ENCODE measurements around the gene HOXD8.

HOXD8 gene

DNA sequence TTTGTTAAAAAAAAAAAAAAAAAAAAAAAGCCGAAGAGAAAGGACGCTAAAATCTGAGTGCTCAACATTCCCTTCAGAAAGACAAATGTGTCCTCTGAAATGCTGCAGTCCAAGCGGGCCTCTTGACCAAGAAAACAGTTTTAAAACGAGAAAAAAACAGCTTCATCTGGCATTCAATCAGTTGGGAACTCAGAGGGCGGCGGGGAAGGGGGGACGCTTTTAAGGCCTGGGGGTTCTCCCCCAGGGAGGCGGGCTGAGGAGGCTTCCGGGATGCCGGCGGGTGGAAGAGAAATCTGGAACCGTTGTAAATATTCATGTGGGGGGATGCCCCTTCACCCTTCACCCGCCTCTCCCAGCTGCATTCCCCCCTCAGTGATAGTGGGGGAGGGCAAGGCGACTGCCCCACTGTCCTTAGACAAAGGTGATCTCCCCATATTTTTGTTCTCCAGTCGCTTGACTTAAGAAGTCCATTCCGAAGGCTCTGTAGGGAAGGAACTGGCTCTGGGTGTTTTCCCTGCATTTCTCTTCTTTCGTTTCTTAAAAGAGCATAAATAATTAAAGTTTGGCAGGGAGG, 25.7 kb upstream of the HOXD8 start:
- DNase-seq: no peak

- no peak for DNase-seq
Measured at GRCh38 chr2:176104316-176105077, 25.0 kb upstream of the HOXD8 start.

GRCh38 chr2:176105078-176105729, 24.3 kb upstream of the HOXD8 start:
- DNase-seq: no peak

DNA sequence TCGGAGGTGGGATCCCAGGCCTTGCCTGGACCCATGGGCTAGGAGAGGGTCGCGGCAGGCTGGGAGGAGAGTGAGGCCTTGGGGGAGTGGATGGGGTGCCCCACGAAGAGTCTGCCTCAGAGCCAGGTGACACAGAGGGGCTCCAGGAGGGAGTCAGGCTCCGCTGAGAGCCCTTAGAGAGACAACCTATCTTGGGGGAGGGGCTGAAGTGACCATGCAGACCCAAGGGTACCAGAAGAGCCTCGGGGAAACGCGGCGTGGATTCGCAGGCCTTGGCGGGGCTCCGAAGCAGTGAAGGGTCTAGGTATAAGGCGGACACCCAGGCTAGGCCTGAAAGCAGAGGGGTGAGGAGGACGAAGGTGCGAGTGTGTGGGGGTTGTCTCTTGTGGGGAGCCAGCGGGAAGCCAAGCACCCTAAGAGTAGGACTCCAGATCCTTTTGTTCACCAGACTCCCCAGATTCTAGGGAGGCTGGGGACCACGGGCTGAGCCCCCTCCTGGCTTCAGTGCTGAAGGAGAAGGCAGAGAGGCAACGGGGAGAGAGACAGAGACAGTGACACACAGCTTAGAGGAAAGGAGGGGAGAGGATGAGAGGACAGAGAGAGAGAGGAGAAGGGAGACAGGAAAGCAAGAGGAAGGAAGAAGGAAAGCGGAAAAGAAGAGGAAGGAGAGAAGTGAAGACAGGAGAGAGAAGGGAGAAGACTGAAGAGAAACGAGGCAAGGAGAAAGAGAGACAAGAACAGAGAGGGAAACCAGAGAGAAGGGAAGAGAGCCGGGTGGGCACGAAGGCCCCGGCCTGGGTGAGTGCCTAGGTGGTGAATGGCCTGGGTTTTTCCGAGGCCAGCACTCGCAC, 23.6 kb upstream of the HOXD8 start:
- DNase-seq: no peak

DNA sequence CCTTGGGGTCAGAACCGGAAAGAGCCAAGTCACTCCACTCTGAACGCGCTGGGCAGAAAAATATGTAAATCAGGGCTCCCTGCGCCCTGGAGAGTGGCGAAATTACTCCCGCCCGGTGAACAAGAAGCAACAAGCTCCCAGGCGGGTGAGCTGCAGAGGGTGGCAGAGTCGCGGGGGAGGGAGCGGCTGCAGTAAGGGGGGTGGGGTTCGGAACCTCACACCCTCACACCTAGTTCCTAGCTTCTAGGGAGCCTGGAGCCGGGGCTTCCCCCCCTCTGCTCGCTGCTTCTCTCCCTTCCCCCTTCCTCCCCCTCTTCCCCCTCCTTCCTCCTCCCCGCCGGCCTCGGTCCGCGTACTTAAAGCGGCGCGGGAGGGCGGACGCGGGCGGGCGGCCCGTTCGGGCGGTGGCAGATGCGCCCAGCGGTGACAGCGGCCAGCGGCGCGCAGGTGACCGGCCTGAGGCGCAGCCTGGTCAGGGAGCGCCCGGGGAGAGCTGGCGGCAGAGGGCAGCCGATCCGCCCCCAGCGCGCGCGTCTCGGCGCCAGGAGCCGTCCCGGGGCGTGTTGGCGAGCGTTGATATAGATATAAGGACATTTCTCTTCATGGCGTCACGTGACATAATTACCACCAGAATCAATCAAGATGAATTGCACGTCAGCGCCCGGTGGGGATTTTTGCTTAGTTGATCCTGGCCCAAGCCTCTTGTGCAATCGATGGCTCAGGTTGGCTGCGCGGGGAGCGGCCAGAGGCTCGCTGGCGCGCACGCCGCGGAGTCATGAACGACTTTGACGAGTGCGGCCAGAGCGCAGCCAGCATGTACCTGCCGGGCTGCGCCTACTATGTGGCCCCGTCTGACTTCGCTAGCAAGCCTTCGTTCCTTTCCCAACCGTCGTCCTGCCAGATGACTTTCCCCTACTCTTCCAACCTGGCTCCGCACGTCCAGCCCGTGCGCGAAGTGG, 22.6 kb upstream of the HOXD8 start, which contains the start of gene HOXD11:
TSS of gene HOXD11 (plus strand) at position 700 of the 959 bp plus-strand sequence. CDS start at position 776, 76 bp downstream.
- DNase-seq: no peak

DNA sequence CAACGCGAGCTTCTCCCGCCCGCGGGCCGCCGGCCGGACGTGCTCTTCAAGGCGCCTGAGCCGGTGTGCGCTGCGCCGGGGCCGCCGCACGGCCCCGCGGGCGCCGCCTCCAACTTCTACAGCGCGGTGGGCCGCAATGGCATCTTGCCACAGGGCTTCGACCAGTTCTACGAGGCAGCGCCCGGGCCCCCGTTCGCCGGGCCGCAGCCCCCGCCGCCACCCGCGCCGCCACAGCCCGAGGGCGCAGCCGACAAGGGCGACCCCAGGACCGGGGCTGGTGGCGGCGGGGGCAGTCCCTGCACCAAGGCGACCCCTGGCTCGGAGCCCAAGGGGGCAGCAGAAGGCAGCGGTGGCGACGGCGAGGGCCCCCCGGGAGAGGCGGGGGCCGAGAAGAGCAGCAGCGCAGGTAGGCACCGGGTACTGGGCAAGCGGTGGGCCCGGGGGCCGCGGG, 21.7 kb upstream of the HOXD8 start:
- no peak for DNase-seq

GRCh38 chr2:176109192-176109901, 20.2 kb upstream of the HOXD8 start:
- no peak for DNase-seq

DNA sequence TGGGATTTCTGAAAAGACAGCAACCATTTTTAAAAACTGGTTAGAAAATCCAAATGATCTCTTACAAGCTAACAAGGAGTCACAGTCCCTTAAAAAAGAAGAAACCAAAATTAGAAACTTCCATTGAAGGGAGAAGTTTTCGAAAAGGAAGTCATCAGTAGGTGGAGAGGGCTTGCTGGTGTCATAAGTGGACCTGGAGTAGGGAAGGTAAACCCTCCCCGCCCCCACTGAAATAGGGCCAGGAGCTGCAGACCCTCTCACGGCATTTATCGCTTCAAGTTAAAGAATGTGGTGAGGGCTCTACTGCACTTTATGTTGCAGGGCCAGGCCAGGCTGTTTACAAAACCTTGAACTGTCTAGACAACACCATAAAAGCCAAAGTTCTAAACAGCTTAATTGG, 19.6 kb upstream of the HOXD8 start:
- no peak for DNase-seq

- no peak for DNase-seq
Measured at GRCh38 chr2:176110415-176111308, 18.8 kb upstream of the HOXD8 start.

GRCh38 chr2:176111309-176111663, 18.2 kb upstream of the HOXD8 start:
- no peak for DNase-seq

DNA sequence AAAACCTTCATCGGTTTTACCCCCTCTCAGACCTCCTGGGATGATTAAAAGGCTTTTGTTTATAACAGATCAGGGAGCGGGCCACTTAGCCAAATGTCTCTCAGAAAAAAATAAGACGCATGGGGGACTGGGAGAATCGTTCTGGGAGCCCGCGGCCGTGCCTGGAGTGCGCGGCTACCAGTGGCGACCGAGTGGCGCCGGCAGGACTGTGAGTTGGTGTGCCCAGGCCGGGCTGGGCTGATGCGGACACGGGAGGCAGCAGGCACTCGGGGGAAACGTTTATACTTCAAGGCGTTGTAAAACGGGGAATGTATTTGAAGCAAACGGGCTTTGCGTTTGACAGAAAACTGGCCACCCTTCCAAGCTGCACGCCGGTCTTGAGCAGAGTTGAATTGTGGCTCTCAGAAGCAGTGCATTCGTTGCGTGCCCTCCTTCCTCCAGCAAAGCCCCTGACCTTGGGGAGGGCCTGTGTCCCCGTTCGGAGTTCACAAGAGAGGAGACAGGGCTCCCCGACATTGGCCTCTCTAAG, 17.6 kb upstream of the HOXD8 start:
- no peak for DNase-seq

GRCh38 chr2:176112375-176113302, 16.9 kb upstream of the HOXD8 start:
- no peak for DNase-seq

- DNase-seq: no peak
Measured at GRCh38 chr2:176114120-176114929, 15.2 kb upstream of the HOXD8 start.

- DNase-seq: no peak
Measured at GRCh38 chr2:176114930-176115625, 14.4 kb upstream of the HOXD8 start.

DNA sequence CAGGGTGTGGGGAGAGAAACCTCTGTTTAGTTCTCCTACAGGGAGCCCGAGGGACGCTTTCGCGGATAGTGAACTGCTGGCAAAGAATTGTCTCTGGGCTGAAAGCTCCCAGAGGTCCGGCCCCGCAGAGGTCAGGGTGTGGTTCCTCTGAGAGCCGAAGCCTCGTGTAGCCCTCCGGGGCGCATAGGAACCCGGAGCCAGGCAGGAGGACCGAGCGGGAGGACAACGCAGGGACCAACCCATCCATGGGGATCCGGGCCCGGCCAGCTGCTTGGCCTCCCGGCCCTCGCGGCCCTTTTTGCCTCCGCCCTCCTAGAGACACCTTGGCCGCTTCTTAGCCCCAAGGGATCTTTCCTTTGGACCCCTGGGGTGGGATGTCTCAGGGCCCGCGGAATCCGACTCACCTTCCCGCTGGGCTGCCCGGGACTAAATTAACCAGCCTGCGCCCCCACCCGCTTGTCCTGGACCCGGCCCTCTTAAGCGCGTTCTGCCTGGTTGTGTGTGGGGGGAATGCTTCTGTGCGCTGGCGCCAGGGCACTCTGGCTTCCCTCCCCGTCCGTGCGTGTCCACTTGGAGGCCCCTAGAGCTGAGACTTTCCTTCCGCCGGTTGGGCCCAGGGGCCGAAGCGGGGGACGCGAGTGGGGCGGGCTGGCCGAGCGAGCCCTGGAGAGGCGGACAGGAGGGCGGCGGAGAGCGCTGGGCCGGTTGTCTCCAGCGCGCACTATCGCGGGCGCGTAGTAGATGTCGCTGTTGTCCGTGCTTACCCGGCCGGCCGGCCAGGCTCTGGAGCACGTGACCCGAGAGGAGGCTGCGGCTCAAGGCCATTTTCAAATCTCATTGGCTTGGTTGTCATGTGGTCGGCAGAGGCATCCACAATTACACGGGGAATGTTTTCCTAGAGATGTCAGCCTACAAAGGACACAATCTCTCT, 13.4 kb upstream of the HOXD8 start, which contains the start of gene HOXD10:
TSS of gene HOXD10 (plus strand) at position 896 of the 931 bp plus-strand sequence. CDS start 56 bp downstream, outside the sequence.
- DNase-seq: no peak

All from activated T-cell treated with anti-CD3 and anti-CD28 coated beads for 4 hours (primary cell).